Endothelial cell of umbilical vein (primary cell): ENCODE data around the gene CSMD2. TPM values are rescaled to one million over a fixed set of nuclear protein-coding genes. Genes with fewer than 3 reads are reported as not detected.

ENCODE experiments used
- BruUV-seq: library from RNA; stranded (reverse); fragments of 400-500 nt; replicated peaks from 2 replicates; lab custom pipeline; 2021; lab: Mats Ljungman, UMichigan
- CTCF ChIA-PET: fragments of 300-600, 350-600 bp; sonication (Branson Sonifier 250); formaldehyde crosslinking; loops from one replicate; lab custom pipeline; 2021; ENCODE audit warnings: antibody characterized with exemption, inconsistent platforms; lab: Charles Lee
- POLR2A ChIA-PET: fragments of 300-600, 350-600 bp; sonication (Branson Sonifier 250); formaldehyde crosslinking; loops from one replicate; lab custom pipeline; 2021; ENCODE audit warnings: antibody characterized with exemption, inconsistent platforms; lab: Charles Lee
- DNase-seq: peaks from one replicate; pipeline ENCODE4 v3.0.0-alpha.2; 2011; ENCODE audit warnings: low read depth, low spot score
- FAIRE-seq: peaks from 2 replicates; lab custom pipeline; 2011; peaks lifted over from hg19 to GRCh38; lab: Jason Lieb, UNC
- H2AFZ ChIP-seq: 2 replicates; pipeline ENCODE4 v1.6.0; 2012; ENCODE audit warnings: low read depth, low read length, control low read depth, inconsistent platforms
- H3K27ac ChIP-seq: 2 replicates; pipeline ENCODE4 v1.5.1; 2011; ENCODE audit warnings: low read depth, mild to moderate bottlenecking, control low read depth, low read length, moderate library complexity; ENCODE audit not compliant: insufficient read depth
- H3K27me3 ChIP-seq, 2 experiments: 2 replicates each; pipeline versions ENCODE4 v1.6.0 to v1.6.1; 2011; ENCODE audit warnings: low read length in 2 of 2, mixed read lengths in 1 of 2; ENCODE audit not compliant: control insufficient read depth in 2 of 2, insufficient read depth in 2 of 2
- H3K36me3 ChIP-seq, 2 experiments: 2 replicates in 1 of 2; 3 replicates in 1 of 2; pipeline ENCODE4 v1.5.1; 2011; ENCODE audit warnings: low read length in 2 of 2, mild to moderate bottlenecking in 1 of 2, moderate library complexity in 1 of 2; ENCODE audit not compliant: control insufficient read depth in 2 of 2, insufficient read depth in 2 of 2; ENCODE audit errors: extremely low read depth in 1 of 2
- H3K4me1 ChIP-seq: 3 replicates; pipeline ENCODE4 v1.5.1; 2011; ENCODE audit warnings: mild to moderate bottlenecking, low read length; ENCODE audit not compliant: control insufficient read depth, insufficient read depth; ENCODE audit errors: extremely low read depth
- H3K4me2 ChIP-seq: 2 replicates; pipeline ENCODE4 v1.6.1; 2011; ENCODE audit warnings: low read length, control low read depth, mixed read lengths; ENCODE audit not compliant: insufficient read depth
- H3K4me3 ChIP-seq, 3 experiments: fragments of 200-600 bp in 1 of 3; sonication (generic), shearing (Covaris generic) in 1 of 3; replicated peaks in 1 of 3; 2 replicates each; pipeline ENCODE4 v1.5.1; 2011 to 2016; ENCODE audit warnings: control low read depth in 3 of 3, low read length in 3 of 3, mild to moderate bottlenecking in 2 of 3, inconsistent platforms in 1 of 3, low read depth in 1 of 3, moderate library complexity in 1 of 3; ENCODE audit not compliant: insufficient read depth in 1 of 3
- H3K79me2 ChIP-seq: 2 replicates; pipeline ENCODE4 v1.6.0; 2012; ENCODE audit warnings: low read length, inconsistent platforms; ENCODE audit not compliant: control insufficient read depth, insufficient read depth
- H3K9ac ChIP-seq: replicated peaks from 2 replicates; pipeline ENCODE3; 2011; ENCODE audit warnings: low read length, control low read depth; ENCODE audit not compliant: insufficient read depth; ENCODE audit errors: extremely low read depth
- H3K9me1 ChIP-seq: replicated peaks from 3 replicates; pipeline ENCODE4 v1.6.0; 2011; ENCODE audit warnings: mild to moderate bottlenecking, low read length; ENCODE audit not compliant: control insufficient read depth, insufficient read depth; ENCODE audit errors: extremely low read depth
- H3K9me3 ChIP-seq: replicated peaks from 2 replicates; pipeline ENCODE4 v1.5.1; 2012; ENCODE audit warnings: low read length, inconsistent platforms; ENCODE audit not compliant: control insufficient read depth, insufficient read depth
- H4K20me1 ChIP-seq: replicated peaks from 2 replicates; pipeline ENCODE3; 2011; ENCODE audit warnings: mild to moderate bottlenecking, low read length; ENCODE audit not compliant: control insufficient read depth, insufficient read depth; ENCODE audit errors: extremely low read depth
- CTCF ChIP-seq, 2 donors: IDR thresholded peaks; 1 replicate in 1 of 2; 2 replicates in 1 of 2; pipeline ENCODE4 v1.5.1; 2011; ENCODE audit warnings: low read length in 2 of 2, mild to moderate bottlenecking in 2 of 2, moderate library complexity in 2 of 2, control low read depth in 1 of 2, inconsistent platforms in 1 of 2, low read depth in 1 of 2; ENCODE audit not compliant: insufficient read depth in 1 of 2; ENCODE audit errors: extremely low read depth in 1 of 2
- EZH2 ChIP-seq: IDR thresholded peaks from 2 replicates; pipeline ENCODE4 v1.6.1; 2012; ENCODE audit warnings: borderline replicate concordance, low read depth, mild to moderate bottlenecking, moderate library complexity, low read length, inconsistent platforms; ENCODE audit not compliant: severe bottlenecking
- FOS ChIP-seq: IDR thresholded peaks from 2 replicates; pipeline ENCODE4 v1.6.1; 2011; ENCODE audit warnings: mild to moderate bottlenecking, low read length, moderate library complexity, borderline replicate concordance; ENCODE audit not compliant: insufficient read depth
- GATA2 ChIP-seq: IDR thresholded peaks from 2 replicates; pipeline ENCODE4 v1.7.0; 2011; ENCODE audit warnings: low read depth, mild to moderate bottlenecking, moderate library complexity, mixed read lengths, low read length; ENCODE audit not compliant: insufficient read length, insufficient read depth
- MAX ChIP-seq: IDR thresholded peaks from 2 replicates; pipeline ENCODE4 v1.6.1; 2011; ENCODE audit not compliant: insufficient read depth, insufficient read length
- MYC ChIP-seq: IDR thresholded peaks from one replicate; pipeline ENCODE4 v1.6.1; 2011; ENCODE audit warnings: mild to moderate bottlenecking, low read depth, low read length
- POLR2A ChIP-seq: IDR thresholded peaks from 2 replicates; pipeline ENCODE4 v1.6.1; 2012; ENCODE audit warnings: low read depth, mild to moderate bottlenecking, control low read depth, low read length
- POLR2AphosphoS5 ChIP-seq: IDR thresholded peaks from 2 replicates; pipeline ENCODE4 v1.6.1; 2012; ENCODE audit warnings: low read depth, mild to moderate bottlenecking, control low read depth, low read length, moderate library complexity; ENCODE audit not compliant: insufficient read depth
- dilution Hi-C: fragments of 300-500 bp; cut with MboI; formaldehyde crosslinking; loops from one replicate; pipeline ENCODE4 v1.15.0; 2019; ENCODE audit warnings: low sequenced_read_pairs; ENCODE audit not compliant: extremely low pct_ligation_motif_present
- intact Hi-C: fragments of 100-400 bp; cut with micrococcal nuclease; formaldehyde crosslinking; loops from one replicate; pipeline ENCODE4 v1.10.0; 2022
- polyA plus RNA-seq, 4 experiments: library from polyadenylated mRNA; depleted of rRNA in 3 of 4; stranded (reverse) in 3 of 4; unstranded in 1 of 4; fragments of >200 nt; gene quantifications; 2 replicates each; pipeline versions ENCODE4 v1.2.1 to v1.2.3, GENCODE V29; 2011 to 2012; ENCODE audit warnings: missing spikeins in 1 of 4
- total RNA-seq: library from RNA; stranded (reverse); gene quantifications from 2 replicates; pipeline ENCODE4 v1.2.3, GENCODE V29; 2021

CSMD2 gene
- total and polyA plus RNA-seq, 2 donors (not counting 3 experiments of a cell fraction or from before 2014, with no cell fraction given), result under 0.01 TPM; not detected in 1

- no peak for TF ChIP-seq GATA2
- no peak for TF ChIP-seq CTCF (IDR thresholded peaks at IDR 0.05; ENCODE audit: extremely low read depth in 1 of 2, insufficient read depth in 1 of 2, low read depth in 1 of 2, low read length in 2 of 2)
- TF ChIP-seq POLR2A, result no peak
- TF ChIP-seq MAX, result no peak
- TF ChIP-seq POLR2AphosphoS5, result no peak
- Histone ChIP-seq H3K27me3 (peaks cover 0 to 4% of the 10 kb centered on the region in 2 experiments), H3K79me2 (no peaks in the 10 kb centered on the region), H3K9me1 (no peaks in the 10 kb centered on the region), H4K20me1 (no peaks in the 10 kb centered on the region), H2AFZ (no peak overlapping the region), H3K36me3 (no peaks in the 10 kb centered on the region), H3K4me1 (no peaks in the 10 kb centered on the region), H3K4me3 (no peak overlapping the region), H3K9me3 (no peaks in the 10 kb centered on the region), H3K4me2 (no peak overlapping the region), H3K9ac (no peak overlapping the region), H3K27ac (no peak overlapping the region)
- dilution Hi-C loops, result no loop called here
- POLR2A ChIA-PET, result no interaction called here
- FAIRE-seq, result no peak
- no TSS peak for BruUV-seq
- intact Hi-C loops, result no loop called here
- no peak for DNase-seq
- CTCF ChIA-PET, result no interaction called here
Measured at GRCh38 chr1:33524586-33524985, 640.4 kb downstream of the CSMD2 start.

GRCh38 chr1:33519240-33519884 is 645.7 kb downstream of the CSMD2 start:
- Histone ChIP-seq H2AFZ (no peak overlapping the region), H3K79me2 (no peaks in the 10 kb centered on the region), H3K9ac (no peak overlapping the region), H3K4me1 (no peaks in the 10 kb centered on the region), H3K9me3 (no peaks in the 10 kb centered on the region), H3K36me3 (no peaks in the 10 kb centered on the region), H3K27ac (no peak overlapping the region), H3K9me1 (no peaks in the 10 kb centered on the region), H3K4me2 (no peak overlapping the region), H4K20me1 (no peaks in the 10 kb centered on the region), H3K4me3 (no peak overlapping the region), H3K27me3 (no peaks in the 10 kb centered on the region)
- CTCF ChIA-PET, result no interaction called here
- dilution Hi-C loops, result no loop called here
- FAIRE-seq (no peak), DNase-seq (no peak)
- TF ChIP-seq MAX (no peak), EZH2 (no peak), FOS (no peak), MYC (no peak), GATA2 (no peak), POLR2A (no peak)
- intact Hi-C loops, result no loop called here
- no TSS peak for BruUV-seq
- POLR2A ChIA-PET, result no interaction called here
